ENCODE data around the gene TUT1. TPM values are rescaled to one million over a fixed set of nuclear protein-coding genes. Genes with fewer than 3 reads are reported as not detected.

Gene TUT1
- total RNA-seq, 4 donors from 2014 or later = 3.8 to 9.6 (median 7.6) TPM

DNA sequence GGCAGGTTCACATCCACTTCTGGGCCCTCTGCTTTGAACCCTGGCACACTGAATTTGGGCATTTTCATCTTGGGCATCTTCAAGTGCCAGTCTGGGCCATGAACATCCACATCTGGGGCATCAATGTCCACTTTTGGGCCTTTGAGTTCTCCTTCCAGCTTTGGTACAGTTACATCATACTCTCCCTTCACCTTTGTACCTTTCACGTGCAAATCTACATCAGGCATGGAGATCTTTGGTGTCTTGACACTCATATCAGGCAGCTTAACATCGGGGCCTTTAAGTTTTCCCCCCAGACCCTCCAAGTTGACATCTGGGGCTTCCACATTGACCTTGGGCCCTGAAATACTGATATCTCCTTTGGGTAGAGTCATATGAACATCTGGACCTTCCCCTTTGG lies 59.2 kb downstream of the TUT1 start:
- H3K4me3 ChIP-seq = no peak overlapping the region
- H3K4me1 ChIP-seq = peaks cover 0 to 84% (median 16%) of the 10 kb centered on the region in 3 donors
- H3K27me3 ChIP-seq = no peaks in the 10 kb centered on the region
- TF ChIP-seq POLR2AphosphoS5 (IDR thresholded peaks at IDR 0.05) = no peak
- TF ChIP-seq POLR2A (IDR thresholded peaks at IDR 0.05) = no peak
- TF ChIP-seq, protein P1, sequence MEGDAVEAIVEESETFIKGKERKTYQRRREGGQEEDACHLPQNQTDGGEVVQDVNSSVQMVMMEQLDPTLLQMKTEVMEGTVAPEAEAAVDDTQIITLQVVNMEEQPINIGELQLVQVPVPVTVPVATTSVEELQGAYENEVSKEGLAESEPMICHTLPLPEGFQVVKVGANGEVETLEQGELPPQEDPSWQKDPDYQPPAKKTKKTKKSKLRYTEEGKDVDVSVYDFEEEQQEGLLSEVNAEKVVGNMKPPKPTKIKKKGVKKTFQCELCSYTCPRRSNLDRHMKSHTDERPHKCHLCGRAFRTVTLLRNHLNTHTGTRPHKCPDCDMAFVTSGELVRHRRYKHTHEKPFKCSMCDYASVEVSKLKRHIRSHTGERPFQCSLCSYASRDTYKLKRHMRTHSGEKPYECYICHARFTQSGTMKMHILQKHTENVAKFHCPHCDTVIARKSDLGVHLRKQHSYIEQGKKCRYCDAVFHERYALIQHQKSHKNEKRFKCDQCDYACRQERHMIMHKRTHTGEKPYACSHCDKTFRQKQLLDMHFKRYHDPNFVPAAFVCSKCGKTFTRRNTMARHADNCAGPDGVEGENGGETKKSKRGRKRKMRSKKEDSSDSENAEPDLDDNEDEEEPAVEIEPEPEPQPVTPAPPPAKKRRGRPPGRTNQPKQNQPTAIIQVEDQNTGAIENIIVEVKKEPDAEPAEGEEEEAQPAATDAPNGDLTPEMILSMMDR (IDR thresholded peaks at IDR 0.05) = no peak
- TF ChIP-seq EP300 (IDR thresholded peaks at IDR 0.05) = no peak
- ATAC-seq = no peak
- no peaks in the 10 kb centered on the region for H3K9me3 ChIP-seq
- 100% methylated on average over 1 of the region's 2 CpGs; no CpG with 5 or more reads in 1 of the 2 donors for whole genome bisulfite sequencing, 2 donors (ENCODE audit: low coverage in 1 of 2)
- H3K36me3 ChIP-seq = peaks cover 3 to 95% of the 10 kb centered on the region in 2 donors
- peak overlapping the region in 1 of 4 donors; percentile 29 for H3K27ac ChIP-seq

Small RNAs within 50 kb of the gene (small RNA-seq; reads per million reads assigned to genes)
- gene AP001458.1 = 0 reads per million in 4 donors
- gene EEF1G = 0 reads per million in 4 donors
- 0 to 0.26 (median 0) reads per million in 4 donors for gene MIR6747

Other genes with a start within 250 kb of the TUT1 start
- not detected for gene SCGB1A1, start 172.5 kb downstream of the TUT1 start, total RNA-seq
- gene AHNAK, start 44.7 kb downstream of the TUT1 start, total RNA-seq = 1,000 to 10,000 TPM; 1,348 to 2,181 (median 1,745) TPM
- gene EEF1G, start 17.6 kb downstream of the TUT1 start, total RNA-seq = 1,000 to 10,000 TPM; 1,070 to 1,712 (median 1,374) TPM
- 10 to 100 TPM; 67.9 to 88.7 (median 85.6) TPM for gene MTA2, start 10.3 kb upstream of the TUT1 start, total RNA-seq
- 10 to 100 TPM; 25.4 to 36.7 (median 31.9) TPM for gene EML3, start 21.3 kb upstream of the TUT1 start, total RNA-seq
- gene ROM1, start 21.7 kb upstream of the TUT1 start, total RNA-seq = 10 to 100 TPM in 3 of 4 donors, 1 to 10 TPM in 1; 3.0 to 18.3 (median 10.7) TPM
- gene B3GAT3, start 30.5 kb upstream of the TUT1 start, total RNA-seq = 10 to 100 TPM; 11.4 to 25.8 (median 22.4) TPM
- gene GANAB, start 55.1 kb upstream of the TUT1 start, total RNA-seq = 100 to 1,000 TPM in 3 of 4 donors, 10 to 100 TPM in 1; 87.8 to 151 (median 134) TPM
- gene INTS5, start 61.8 kb upstream of the TUT1 start, total RNA-seq = 10 to 100 TPM; 12.6 to 19.0 (median 14.5) TPM
- 10 to 100 TPM; 19.3 to 39.5 (median 26.8) TPM for gene C11orf98, start 73.7 kb upstream of the TUT1 start, total RNA-seq
- 10 to 100 TPM in 1 of 4 donors, 1 to 10 TPM in 3; 2.0 to 18.6 (median 7.3) TPM for gene CSKMT, start 73.8 kb upstream of the TUT1 start, total RNA-seq
- 10 to 100 TPM in 1 of 4 donors, 1 to 10 TPM in 3; 7.3 to 10.1 (median 8.4) TPM for gene UQCC3, start 80.2 kb upstream of the TUT1 start, total RNA-seq
- 1 to 10 TPM; 1.2 to 3.9 (median 2.2) TPM for gene LBHD1, start 80.7 kb upstream of the TUT1 start, total RNA-seq
- gene UBXN1, start 87.5 kb upstream of the TUT1 start, total RNA-seq = 100 to 1,000 TPM; 162 to 185 (median 174) TPM
- gene LRRN4CL, start 98.0 kb upstream of the TUT1 start, total RNA-seq = 10 to 100 TPM; 20.1 to 42.1 (median 32.1) TPM
- gene BSCL2, start 115.9 kb upstream of the TUT1 start, total RNA-seq = 10 to 100 TPM; 25.7 to 37.8 (median 29.2) TPM
- gene GNG3, start 116.2 kb upstream of the TUT1 start, total RNA-seq = not detected
- gene HNRNPUL2, start 135.9 kb upstream of the TUT1 start, total RNA-seq = 10 to 100 TPM; 24.2 to 43.7 (median 31.0) TPM
- 10 to 100 TPM; 12.5 to 20.5 (median 19.8) TPM for gene TTC9C, start 137.0 kb upstream of the TUT1 start, total RNA-seq
- 10 to 100 TPM in 3 of 4 donors, 1 to 10 TPM in 1; 8.8 to 15.8 (median 12.3) TPM for gene ZBTB3, start 162.6 kb upstream of the TUT1 start, total RNA-seq
- gene POLR2G, start 170.1 kb upstream of the TUT1 start, total RNA-seq = 10 to 100 TPM; 34.4 to 49.5 (median 39.5) TPM
- 10 to 100 TPM in 3 of 4 donors, 1 to 10 TPM in 1; 5.5 to 23.4 (median 14.5) TPM for gene TAF6L, start 179.9 kb upstream of the TUT1 start, total RNA-seq
- gene TMEM179B, start 195.9 kb upstream of the TUT1 start, total RNA-seq = 10 to 100 TPM; 25.8 to 50.7 (median 33.9) TPM
- gene TMEM223, start 200.5 kb upstream of the TUT1 start, total RNA-seq = 10 to 100 TPM; 17.0 to 25.8 (median 19.1) TPM
- gene NXF1, start 213.9 kb upstream of the TUT1 start, total RNA-seq = 10 to 100 TPM; 33.2 to 72.3 (median 57.2) TPM
- gene STX5, start 240.5 kb upstream of the TUT1 start, total RNA-seq = 10 to 100 TPM; 23.3 to 31.6 (median 27.8) TPM
- not detected for gene TEX54, start 241.3 kb upstream of the TUT1 start, total RNA-seq
- 10 to 100 TPM; 26.6 to 46.8 (median 39.3) TPM for gene WDR74, start 248.1 kb upstream of the TUT1 start, total RNA-seq